ENCODE results near the gene ZNF467.

DNA sequence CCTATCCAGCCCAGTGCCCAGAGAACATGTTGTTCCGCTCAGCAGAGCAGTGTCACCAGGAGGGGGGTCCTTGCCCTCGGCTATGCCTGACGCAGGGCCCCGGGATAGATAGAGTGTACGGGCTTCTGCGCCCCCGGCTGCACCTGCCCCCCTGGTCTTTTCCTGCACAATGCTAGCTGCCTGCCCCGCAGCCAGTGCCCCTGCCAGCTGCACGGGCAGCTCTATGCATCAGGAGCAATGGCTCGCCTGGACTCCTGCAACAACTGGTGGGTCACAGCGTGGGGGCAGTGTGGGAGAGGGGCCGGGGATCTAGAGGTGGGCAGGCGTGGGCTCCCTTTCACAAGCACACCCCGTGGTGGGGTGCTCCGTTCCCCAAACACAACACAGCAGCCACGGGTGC is 33.3 kb upstream of the ZNF467 start:
- TF ChIP-seq, protein P1, sequence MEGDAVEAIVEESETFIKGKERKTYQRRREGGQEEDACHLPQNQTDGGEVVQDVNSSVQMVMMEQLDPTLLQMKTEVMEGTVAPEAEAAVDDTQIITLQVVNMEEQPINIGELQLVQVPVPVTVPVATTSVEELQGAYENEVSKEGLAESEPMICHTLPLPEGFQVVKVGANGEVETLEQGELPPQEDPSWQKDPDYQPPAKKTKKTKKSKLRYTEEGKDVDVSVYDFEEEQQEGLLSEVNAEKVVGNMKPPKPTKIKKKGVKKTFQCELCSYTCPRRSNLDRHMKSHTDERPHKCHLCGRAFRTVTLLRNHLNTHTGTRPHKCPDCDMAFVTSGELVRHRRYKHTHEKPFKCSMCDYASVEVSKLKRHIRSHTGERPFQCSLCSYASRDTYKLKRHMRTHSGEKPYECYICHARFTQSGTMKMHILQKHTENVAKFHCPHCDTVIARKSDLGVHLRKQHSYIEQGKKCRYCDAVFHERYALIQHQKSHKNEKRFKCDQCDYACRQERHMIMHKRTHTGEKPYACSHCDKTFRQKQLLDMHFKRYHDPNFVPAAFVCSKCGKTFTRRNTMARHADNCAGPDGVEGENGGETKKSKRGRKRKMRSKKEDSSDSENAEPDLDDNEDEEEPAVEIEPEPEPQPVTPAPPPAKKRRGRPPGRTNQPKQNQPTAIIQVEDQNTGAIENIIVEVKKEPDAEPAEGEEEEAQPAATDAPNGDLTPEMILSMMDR (IDR thresholded peaks at IDR 0.05), result no peak
- no peak for TF ChIP-seq EZH2 (IDR thresholded peaks at IDR 0.05; ENCODE audit: borderline replicate concordance, insufficient read depth, low read depth, low read length, poor library complexity, severe bottlenecking)

All from B cell (primary cell).